Spleen (tissue), 7 donors: Measurements from ENCODE around the gene CCDC149.

ENCODE experiments used
- CTCF ChIP-seq, 11 experiments: fragments of 200-600 bp in 7 of 11; fragments of 450-650 bp in 4 of 11; sonication (generic) in 4 of 11; IDR thresholded peaks in 8 of 11; conservative IDR thresholded peaks in 3 of 11; 1 replicate in 7 of 11; 2 replicates in 4 of 11; pipeline versions ENCODE4 v1.4.0 to v1.8.0; 2016 to 2021; ENCODE audit warnings: antibody characterized with exemption in 11 of 11, inconsistent platforms in 4 of 11, mild to moderate bottlenecking in 1 of 11
- POLR2A ChIP-seq, 3 donors: fragments of 450-650 bp; IDR thresholded peaks; one replicate each; pipeline ENCODE4 v1.5.1; 2017; ENCODE audit warnings: antibody characterized with exemption in 3 of 3, mild to moderate bottlenecking in 1 of 3
- POLR2AphosphoS5 ChIP-seq, 3 donors: sonication (generic); formaldehyde crosslinking; IDR thresholded peaks; one replicate each; pipeline ENCODE4 v1.5.1; 2017; ENCODE audit warnings: antibody characterized with exemption in 3 of 3
- donor health status: DM: no; HTN: no; CAD: no; lungs with moderate emphysema.
- donor health status: DM: no; HTN: no; CAD: no.
- donor health status: DM: no; HTN: no; CAD: no.

GRCh38 chr4:24799544-24800324, 113.1 kb downstream of the CCDC149 start:
- TF ChIP-seq POLR2AphosphoS5 (IDR thresholded peaks at IDR 0.05) (no peak), CTCF (IDR thresholded peaks at IDR 0.05 in 8 of 11, conservative IDR thresholded peaks at IDR 0.05 in 3 of 11) (no peak), POLR2A (IDR thresholded peaks at IDR 0.05) (no peak)
